ENCODE measurements around the gene ELK1. TPM values are rescaled to one million over a fixed set of nuclear protein-coding genes. Genes with fewer than 3 reads are reported as not detected.

Gene ELK1
- total and polyA plus RNA-seq, 2 donors from 2014 or later: 10.5 to 26.9 TPM

DNA sequence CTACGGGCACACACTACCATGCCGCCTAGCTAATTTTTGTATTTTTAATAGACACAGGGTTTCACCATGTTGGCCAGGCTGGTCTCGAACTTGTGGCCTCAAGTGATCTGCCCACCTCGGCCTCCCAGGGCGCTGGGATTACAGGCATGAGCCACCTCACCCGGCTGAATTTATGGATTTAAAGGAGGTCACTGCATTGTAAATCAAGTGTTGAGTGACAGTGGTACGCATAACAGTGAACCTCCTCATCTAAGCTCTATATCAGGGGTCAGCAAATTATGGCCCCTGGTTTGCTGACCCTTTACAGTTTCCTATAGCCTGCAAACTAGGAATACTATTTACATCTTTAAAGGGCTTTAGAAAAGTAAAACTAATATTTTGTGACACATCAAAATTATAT lies 11.2 kb upstream of the ELK1 start:
- no peak for FAIRE-seq
- intact Hi-C loops (cut with DNase I): no loop called here
- H3K36me3 ChIP-seq (ENCODE audit: control insufficient read depth in 2 of 3, insufficient read depth in 3 of 3, low read length in 3 of 3): peaks cover 0 to 9% (median 2%) of the 10 kb centered on the region in 3 donors
- H3K4me1 ChIP-seq (ENCODE audit: control insufficient read depth in 2 of 3, insufficient read depth in 2 of 3, low read depth in 1 of 3, low read length in 3 of 3): no peaks in the 10 kb centered on the region
- no peaks in the 10 kb centered on the region for H3K9me3 ChIP-seq (ENCODE audit: control insufficient read depth in 2 of 3, insufficient read depth in 1 of 3, low read length in 3 of 3)
- H3K9ac ChIP-seq (ENCODE audit: low read length in 3 of 3): no peak overlapping the region
- no peaks in the 10 kb centered on the region for H3K27me3 ChIP-seq (ENCODE audit: control insufficient read depth, insufficient read depth, low read length)
- no peak overlapping the region for H3K27ac ChIP-seq (ENCODE audit: low read depth in 2 of 2, low read length in 2 of 2)
- DNase-seq: no peak
- TF ChIP-seq, protein P1, sequence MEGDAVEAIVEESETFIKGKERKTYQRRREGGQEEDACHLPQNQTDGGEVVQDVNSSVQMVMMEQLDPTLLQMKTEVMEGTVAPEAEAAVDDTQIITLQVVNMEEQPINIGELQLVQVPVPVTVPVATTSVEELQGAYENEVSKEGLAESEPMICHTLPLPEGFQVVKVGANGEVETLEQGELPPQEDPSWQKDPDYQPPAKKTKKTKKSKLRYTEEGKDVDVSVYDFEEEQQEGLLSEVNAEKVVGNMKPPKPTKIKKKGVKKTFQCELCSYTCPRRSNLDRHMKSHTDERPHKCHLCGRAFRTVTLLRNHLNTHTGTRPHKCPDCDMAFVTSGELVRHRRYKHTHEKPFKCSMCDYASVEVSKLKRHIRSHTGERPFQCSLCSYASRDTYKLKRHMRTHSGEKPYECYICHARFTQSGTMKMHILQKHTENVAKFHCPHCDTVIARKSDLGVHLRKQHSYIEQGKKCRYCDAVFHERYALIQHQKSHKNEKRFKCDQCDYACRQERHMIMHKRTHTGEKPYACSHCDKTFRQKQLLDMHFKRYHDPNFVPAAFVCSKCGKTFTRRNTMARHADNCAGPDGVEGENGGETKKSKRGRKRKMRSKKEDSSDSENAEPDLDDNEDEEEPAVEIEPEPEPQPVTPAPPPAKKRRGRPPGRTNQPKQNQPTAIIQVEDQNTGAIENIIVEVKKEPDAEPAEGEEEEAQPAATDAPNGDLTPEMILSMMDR (IDR thresholded peaks at IDR 0.05; ENCODE audit: borderline replicate concordance, extremely low read depth, insufficient read depth): no peak
- no peak overlapping the region for H3K4me3 ChIP-seq (ENCODE audit: low read length in 3 of 3)

DNA sequence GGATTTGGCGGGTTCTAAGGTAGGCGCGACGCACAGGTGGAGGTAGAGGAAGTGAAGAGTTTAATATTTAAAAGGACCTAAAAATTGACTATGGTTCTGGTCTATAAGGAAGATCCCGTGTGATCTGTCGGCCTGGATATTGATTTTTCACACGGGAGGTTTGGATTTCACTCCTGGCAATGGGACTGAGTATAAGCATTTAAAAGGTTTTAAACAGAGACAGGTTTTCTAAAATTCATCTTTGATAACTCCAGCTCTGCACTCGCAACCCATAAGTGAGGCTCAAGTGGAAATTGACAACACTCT lies 9.0 kb upstream of the ELK1 start:
- Histone ChIP-seq H3K9ac (ENCODE audit: low read length in 3 of 3) (peak overlapping the region in 1 of 3 donors; percentile 40), H3K4me3 (ENCODE audit: low read length in 3 of 3) (peak overlapping the region; percentile 36 to 82 (median 48)), H3K27me3 (ENCODE audit: control insufficient read depth, insufficient read depth, low read length) (no peaks in the 10 kb centered on the region), H3K9me3 (ENCODE audit: control insufficient read depth in 2 of 3, insufficient read depth in 1 of 3, low read length in 3 of 3) (no peaks in the 10 kb centered on the region), H3K27ac (ENCODE audit: low read depth in 2 of 2, low read length in 2 of 2) (peak overlapping the region; percentile 98), H3K36me3 (ENCODE audit: control insufficient read depth in 2 of 3, insufficient read depth in 3 of 3, low read length in 3 of 3) (peaks cover 0 to 16% (median 3%) of the 10 kb centered on the region in 3 donors), H3K4me1 (ENCODE audit: control insufficient read depth in 2 of 3, insufficient read depth in 2 of 3, low read depth in 1 of 3, low read length in 3 of 3) (no peaks in the 10 kb centered on the region)
- TF ChIP-seq, protein P1 (IDR thresholded peaks at IDR 0.05; ENCODE audit: borderline replicate concordance, extremely low read depth, insufficient read depth): no peak
- FAIRE-seq (no peak), DNase-seq (no peak)
- intact Hi-C loops (cut with DNase I): no loop called here

DNA sequence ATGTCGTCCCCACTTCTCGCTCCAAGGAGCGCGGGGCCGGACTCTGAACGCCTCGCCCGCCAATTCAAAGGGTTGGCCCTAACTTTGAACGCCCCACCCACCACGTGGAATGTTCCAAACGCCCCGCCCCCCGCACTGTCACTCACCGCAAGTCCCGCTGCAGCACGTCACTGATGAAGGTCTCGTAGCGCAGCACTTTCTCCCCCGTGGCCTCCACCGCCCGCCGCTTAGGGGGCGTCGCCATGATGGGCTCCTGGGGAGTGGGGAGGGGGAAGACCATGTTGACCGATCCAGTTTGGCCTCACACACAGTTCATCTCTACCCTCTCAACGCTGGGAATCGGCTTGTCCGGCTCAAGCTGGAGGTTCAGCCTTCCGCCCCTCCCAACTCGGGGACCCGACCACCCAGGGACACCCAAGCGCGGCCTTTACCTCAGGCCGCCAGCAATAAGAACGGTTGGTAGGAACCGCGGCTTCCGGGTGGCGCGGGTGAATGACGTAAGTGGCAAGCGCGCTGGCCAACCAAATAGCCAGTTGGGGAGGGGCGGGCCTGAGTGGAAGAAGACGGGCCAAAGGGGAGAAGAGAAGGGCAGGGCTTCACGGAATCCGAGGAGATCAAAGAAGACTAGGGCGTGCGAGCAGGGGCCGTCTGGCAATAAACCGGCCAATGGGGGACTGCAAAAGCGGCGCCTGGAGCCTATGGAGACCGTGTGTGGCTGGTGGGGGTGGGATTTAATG lies 8.5 kb upstream of the ELK1 start, which contains the start of gene UXT:
Gene UXT (minus strand): TSS at position 497 of the 737 bp plus-strand sequence. CDS start 253 bp downstream, at position 244.
- H3K9ac ChIP-seq (ENCODE audit: low read length in 3 of 3): peak within 1 kb of the TSS; percentile 29 to 88 (median 73)
- peaks cover 0 to 16% (median 3%) of the 10 kb centered on the region in 3 donors for H3K36me3 ChIP-seq (ENCODE audit: control insufficient read depth in 2 of 3, insufficient read depth in 3 of 3, low read length in 3 of 3)
- H3K27me3 ChIP-seq (ENCODE audit: control insufficient read depth, insufficient read depth, low read length): no peaks in the 10 kb centered on the region
- peak within 1 kb of the TSS; percentile 82 to 92 (median 86) for H3K4me3 ChIP-seq (ENCODE audit: low read length in 3 of 3)
- no peaks in the 10 kb centered on the region for H3K4me1 ChIP-seq (ENCODE audit: control insufficient read depth in 2 of 3, insufficient read depth in 2 of 3, low read depth in 1 of 3, low read length in 3 of 3)
- no peaks in the 10 kb centered on the region for H3K9me3 ChIP-seq (ENCODE audit: control insufficient read depth in 2 of 3, insufficient read depth in 1 of 3, low read length in 3 of 3)
- FAIRE-seq (peak; percentile 82), DNase-seq (peak; percentile 95 to 97 (median 96))
- H3K27ac ChIP-seq (ENCODE audit: low read depth in 2 of 2, low read length in 2 of 2): peak within 1 kb of the TSS; percentile 98
- TF ChIP-seq, protein P1 (IDR thresholded peaks at IDR 0.05; ENCODE audit: borderline replicate concordance, extremely low read depth, insufficient read depth): no peak
- intact Hi-C loops (cut with DNase I): no loop called here

Measured in kidney (tissue), 14 donors.